ENCODE results near the gene ADGRA1.

Gene ADGRA1

DNA sequence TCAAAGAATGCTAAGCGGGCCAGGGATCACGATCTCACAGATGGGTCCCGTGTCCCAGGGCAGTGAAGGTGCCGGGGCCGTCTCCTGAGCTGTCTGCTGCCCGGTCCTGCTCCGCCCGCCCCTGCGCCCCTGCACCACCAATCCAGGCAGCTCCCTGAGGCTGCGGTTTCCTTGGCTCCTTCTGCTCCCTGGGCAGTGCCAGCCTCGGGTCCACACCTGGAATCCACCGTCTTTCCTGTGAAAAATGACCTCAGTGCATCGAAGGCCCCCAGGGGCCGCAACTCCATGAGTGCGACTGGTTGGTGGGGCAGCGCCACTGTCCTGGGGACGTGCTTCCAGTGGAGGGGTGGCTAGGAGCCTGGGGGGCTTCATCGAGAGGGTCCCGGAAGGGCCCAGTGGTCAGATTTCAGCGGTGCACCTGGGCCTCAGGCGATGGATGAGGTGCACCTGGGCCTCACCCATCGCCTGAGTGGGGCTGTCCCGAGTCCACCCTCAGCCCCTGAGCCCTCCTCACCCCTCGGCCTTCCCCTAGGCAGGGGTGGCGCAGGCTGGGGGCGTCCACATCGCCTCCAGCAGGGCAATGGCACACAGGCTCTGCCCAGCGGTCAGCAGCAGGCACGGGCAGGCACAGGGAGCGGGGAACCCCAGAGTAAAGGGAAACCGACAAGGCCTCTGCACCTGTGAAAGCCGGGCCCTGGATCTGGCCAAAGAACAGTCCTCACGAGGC is 27.2 kb downstream of the ADGRA1 start:
- DNase-seq = no peak

DNA sequence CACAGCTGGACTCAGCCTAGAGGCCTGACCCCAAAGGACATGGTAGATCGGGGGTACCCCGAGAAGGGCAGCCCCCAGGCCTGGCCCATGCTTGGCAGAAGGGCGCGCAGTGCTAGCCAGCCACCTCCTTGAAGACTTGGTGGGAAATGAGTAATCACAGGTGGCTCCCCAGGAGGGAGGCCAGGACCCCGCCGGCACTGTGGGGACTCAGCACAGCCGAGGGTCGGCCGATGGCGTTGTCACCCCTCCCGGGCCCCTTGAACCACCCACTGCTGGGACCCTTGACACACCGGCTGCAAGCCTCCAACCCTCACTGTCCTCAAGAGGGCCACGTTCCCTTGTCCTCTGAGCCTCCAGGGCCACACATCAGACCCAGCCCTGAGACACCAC is 27.7 kb downstream of the ADGRA1 start:
- DNase-seq = no peak

DNA sequence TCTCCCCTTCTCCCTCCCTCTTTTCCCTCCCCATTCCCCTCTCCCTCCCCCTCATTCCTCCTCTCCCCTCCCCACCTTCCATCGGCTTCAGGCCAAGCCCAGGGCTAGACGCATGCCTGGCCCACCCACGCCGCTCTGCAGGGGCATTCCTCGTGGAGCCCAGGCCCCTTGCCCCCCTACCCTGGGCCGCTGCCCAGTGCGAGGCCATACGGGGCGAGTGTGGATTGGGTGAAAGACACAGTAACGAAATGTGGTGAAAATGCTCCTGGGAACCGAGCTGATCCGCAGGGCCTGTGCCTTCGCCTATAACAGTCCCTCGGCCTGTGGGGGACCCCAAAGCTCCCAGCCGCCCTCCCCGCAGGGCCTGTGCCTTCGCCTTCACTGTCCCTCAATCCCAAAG is 28.3 kb downstream of the ADGRA1 start:
- no peak for DNase-seq

DNA sequence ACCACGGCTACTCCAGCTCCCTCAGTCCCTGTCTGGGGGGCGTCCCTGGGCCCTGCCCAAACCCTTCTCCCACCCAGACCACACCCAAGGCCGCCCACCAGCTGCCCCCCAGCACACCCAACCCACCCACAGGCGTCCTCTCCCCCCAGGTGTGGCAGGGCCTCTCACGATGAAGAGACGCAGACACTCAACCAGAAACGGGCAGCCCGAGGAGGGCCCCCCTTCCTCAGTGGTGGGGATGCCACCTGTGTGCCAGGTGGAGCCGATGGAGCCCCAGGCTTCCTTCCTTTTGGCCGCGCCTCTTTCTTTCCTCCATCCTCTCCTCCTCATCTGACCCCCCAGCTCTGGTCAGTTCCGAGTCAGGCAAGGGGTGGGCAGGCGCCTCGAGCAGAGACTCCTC is 28.7 kb downstream of the ADGRA1 start:
- no peak for DNase-seq

DNA sequence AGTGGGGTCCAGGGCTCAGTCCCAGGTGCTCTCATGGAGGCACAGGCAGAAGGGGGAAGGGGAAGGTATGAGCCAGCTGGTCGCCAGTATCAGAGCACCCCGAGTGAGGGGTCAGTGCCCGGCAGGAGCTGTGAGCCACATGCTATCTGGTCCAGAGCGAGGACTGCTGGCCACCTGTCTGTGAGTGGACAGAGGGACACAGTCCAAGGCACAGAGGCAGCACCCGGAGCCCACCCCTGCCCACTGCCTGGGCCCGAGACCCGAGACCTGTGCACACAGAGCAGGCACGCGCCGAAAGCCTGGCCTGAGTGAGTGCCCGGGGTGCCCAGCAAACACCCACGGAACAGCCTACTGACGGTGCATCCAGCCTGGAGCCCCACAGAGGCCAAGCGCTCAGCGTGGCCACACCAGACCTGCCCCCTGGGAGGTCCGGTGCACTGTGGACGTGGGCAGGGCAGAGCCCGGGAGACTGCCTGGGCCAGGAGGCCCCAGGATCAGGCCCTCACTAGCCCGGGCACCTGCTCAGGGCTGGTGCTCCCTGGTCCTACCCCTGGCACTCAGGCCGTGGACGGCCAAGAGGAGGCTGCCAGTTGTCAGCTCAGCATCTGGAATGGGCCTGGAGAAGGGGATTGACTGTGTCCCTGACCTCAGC is 29.4 kb downstream of the ADGRA1 start:
- DNase-seq = no peak

DNA sequence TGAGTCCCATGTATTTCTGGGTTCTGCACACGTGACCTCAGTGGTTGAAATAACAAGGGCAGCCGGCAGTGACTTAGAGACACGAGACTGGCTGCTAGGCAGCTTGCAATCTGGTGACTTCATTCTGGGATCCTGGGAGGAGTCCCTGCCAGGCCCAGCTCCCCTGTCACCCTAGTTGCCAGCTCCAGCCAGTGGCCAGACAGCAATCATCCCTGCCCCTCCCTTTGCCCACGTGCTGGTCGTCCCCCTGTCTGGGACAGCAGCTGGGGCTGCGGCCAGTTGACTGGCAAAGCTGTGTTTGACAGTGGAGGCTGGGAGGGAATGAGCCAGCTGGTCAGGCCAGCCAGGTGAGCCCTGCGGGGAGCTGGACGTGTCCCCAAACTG is 30.0 kb downstream of the ADGRA1 start:
- DNase-seq = no peak

DNA sequence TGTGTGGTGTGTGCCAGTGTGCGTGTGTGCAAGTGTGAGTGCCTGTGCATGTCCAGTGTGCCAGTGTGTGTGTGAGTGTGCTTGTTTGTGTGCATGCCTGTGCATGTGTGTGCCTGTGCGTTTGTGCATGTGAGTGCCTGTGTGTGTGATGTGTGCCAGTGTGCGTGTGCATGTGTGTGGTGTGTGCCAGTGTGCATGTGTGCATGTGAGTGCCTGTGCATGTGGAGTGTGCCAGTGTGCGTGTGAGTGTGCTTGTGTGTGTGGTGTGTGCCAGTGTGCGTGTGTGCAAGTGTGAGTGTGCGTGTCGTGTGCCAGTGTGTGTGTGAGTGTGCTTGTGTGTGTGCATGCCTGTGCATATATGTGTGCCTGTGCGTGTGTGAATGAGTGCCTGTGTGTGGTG is 33.8 kb downstream of the ADGRA1 start:
- no peak for DNase-seq

DNA sequence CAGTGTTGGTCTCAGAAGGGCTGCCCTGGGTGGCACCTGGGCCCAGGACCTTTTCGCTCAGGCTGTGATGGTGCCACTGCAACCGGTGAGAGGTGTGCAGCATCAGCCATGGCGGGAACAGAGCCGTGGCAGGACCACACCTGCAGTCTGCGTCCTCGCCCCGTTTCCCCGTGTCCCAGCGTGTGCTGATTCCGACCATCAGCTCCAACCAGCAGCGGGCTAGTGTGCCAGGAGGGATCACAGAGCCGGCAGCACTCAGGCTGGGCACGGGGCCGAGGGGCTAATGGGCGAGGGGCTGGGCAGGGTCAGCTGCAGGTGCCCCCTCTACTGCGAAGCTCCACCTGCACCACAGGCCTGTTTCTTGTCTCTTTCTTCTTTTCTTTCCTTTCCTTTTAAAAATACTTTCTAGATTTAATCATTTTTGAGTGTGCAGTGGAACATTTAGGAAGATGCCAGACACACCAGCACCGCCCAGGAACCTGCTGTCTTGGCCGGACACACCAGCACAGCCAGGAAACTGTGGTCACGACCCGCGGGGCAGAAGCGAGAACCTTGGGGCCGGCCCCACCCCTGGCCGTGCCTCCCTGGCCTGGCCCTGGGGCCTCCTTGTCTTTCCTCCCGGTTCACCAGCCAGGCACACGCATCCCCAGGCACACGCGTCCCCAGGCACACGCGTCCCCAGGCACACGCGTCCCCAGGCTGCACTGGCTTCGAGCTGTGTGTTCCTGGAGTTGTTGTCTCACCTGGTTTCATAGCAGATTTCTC is 34.6 kb downstream of the ADGRA1 start:
- DNase-seq = no peak

DNA sequence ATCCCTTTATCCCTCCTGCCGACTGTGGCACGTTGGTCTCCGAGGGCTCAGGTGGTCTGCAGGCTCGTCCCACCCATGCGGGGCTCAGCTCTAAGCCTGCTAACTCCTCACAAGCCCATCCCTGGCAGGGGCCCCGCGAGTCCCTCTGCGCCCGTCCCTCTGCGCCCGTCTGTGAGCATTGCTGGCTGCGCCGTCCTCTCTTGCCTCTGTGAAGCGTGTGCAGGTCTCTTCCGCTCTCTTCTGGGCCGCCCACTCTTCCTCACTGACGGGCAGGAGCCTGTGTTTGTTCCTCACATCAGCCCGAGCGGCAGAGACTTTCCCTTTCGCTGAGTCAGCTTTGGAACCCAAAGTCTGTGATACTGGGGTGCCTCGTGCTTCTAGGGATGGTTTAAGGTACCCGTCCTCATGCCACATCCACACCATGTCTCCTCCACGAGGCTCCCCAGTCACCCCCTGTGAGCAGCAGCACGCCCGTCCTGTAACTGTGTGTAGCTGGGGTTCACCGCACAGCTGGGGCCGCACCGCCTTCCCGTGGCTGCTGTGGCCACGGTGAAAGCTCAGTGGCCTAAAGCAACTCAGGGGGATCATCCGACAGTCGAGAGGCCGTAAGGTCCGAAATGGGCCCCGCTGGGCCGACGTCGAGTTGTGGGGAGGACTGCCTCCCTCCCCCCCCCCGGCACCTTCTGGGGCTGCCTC is 35.5 kb downstream of the ADGRA1 start:
- no peak for DNase-seq

DNA sequence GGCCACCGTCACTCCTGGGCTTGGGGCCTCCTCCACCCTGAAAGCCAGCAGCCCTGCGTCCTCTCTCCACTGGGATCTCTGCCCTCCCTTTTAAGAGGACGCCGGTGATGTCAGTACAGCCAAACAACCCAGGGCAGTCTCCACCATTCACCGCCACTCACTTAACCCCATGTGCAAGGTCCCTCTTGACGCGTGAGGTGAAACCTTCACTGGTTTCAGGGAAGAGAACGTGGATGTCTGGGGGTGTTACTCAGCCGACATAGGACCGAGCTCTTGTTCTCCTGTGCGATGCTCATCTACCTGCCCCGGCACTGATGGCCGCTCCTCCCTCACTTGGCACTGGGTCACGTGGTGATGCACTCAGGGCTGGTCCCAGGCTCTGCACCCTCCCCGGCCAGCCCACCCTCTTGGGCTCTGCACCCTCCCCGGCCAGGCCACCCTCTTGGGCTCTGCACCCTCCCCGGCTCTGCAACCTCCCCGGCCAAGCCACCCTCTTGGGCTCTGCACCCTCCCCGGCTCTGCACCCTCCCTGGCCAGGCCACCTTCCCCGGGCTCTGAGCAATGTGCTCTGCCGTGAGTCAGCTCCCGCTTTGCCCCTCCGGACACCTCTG is 36.1 kb downstream of the ADGRA1 start:
- no peak for DNase-seq

DNA sequence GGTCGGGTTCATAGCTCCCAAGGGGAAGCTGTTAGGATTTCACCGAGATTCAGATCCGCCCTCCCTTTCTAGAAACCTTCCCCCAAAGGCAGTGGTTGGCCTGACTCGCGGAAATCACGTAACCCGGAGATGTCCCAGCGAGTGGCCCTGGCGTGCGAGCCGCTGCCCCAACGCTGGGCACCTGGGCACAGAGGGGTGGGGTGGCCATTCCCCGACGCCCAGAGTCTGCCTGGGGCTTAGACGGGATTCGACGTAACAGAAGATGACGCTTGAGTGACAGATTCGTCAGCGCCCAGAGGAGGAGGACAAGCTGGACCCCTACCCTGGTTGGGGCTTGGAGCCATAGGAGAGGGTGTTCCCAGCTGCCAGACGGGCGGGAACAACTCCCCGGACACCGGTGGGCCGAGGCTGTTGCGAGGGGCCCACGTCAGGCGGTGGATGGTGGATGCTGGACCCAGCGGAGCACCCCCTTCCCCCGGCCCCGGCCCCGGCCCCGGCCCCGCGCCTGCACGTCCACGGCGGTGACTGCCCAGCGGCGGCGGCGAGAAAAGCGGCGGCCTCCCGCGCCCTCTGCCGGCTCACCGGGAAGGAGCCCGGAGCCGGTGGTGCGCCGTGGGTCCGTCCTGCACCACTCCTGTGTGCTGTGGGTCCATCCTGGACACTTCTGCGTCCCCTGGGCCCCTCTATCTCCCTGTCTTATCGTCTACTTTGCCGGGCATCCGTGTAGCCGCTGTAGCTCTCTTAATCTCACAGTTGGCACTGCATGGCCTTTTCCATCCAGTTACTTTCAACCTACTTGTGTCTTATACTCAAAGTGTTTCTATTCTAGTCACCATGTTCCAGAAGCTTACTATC is 36.9 kb downstream of the ADGRA1 start:
- no peak for DNase-seq

DNA sequence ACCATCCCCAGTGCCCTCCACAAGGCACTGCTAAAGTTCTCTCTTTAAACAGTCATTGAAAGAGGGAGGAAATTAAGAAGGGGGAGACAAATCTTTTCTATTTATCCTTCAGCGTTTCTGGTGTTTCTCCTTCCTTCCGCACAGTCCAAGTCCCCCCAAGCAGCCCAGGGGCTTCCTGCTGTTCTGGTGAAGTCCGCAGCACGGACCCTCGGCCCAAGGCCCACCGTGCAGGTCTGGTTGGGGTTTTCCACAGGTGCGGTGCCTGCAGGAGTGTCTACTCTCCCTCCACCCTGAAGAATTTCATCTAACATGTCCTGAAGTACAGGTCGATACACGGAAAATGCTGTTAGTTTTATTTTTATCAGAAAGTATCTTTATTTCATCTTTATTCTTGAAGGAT is 38.2 kb downstream of the ADGRA1 start:
- DNase-seq = no peak

DNA sequence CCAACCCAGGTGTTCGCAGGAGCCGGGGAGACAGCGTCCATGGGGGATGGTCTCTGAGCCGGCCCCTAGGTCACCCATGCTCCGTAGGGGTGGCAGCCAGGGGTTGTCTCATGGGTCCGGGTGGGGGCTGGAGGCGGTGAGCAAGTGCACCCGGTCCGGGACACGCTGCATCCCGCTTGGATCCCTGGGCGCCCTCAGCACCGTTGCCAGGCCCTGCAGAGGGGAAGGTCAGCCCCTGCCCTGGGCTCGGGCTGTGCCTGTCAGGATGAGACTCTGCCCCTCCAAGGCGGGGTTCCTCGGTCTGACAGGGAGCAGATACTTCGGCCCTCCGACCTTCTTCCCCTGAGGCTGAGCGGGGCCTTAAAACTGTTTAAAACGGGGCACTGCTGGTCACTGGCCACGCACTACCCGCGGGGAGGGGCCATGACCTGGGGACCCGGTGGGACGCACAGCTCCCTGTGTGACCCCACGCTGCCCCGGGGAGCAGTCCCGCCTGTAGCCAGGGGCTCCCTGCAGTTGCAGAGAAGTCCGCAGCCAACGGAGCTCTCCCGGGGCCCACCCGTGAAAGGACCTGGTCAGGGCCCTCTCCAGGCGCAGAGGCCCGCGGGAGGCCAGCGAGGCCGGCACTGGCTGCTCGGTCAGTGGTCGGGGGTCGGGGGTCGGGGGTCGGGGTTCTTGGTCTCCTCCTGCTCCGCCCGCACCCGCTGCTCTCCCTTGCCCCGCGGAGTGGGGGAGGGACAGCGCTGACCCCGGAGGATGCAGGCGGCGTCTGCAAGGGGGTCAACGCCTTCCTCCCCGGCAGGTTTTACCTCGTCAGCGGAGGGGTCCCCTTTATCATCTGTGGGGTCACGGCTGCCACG is 38.9 kb downstream of the ADGRA1 start:
- DNase-seq = no peak

DNA sequence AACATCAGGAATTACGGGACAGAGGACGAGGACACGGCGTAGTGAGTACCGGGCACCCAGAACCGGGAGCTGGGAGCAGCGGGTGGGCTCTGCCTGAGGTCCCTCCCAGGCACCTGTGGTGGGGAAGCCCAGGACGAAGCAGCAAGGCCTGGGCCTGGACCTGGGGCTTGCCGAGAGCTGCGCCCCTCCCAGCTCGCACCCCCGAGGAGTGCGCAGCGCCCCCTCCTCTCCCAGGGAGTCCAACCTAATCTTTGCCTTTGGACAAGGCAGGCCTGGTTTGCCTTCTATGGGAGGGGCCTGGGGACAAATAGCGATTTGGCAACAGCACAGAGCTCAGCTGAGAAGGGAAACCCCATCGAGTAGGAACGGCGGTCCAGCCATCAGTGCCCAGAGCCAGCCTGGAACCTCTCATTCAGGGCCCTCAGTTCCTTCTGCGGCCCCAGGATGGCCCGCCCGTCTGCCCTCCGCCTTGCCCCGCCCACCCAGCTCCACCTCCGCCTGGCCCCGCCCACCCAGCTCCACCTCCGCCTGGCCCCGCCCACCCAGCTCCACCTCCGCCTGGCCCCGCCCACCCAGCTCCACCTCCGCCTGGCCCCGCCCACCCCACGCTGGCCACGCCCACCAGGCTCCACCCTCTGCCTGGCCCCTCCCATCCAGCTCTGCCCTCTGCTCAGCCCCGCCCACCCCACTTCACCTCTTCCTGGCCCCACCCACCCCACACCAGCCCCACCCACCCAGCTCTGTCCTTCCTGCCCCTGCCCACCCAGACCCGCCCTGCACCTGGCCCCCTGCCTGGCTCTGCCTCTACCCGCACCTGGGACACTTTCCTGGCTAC is 39.8 kb downstream of the ADGRA1 start:
- no peak for DNase-seq

DNA sequence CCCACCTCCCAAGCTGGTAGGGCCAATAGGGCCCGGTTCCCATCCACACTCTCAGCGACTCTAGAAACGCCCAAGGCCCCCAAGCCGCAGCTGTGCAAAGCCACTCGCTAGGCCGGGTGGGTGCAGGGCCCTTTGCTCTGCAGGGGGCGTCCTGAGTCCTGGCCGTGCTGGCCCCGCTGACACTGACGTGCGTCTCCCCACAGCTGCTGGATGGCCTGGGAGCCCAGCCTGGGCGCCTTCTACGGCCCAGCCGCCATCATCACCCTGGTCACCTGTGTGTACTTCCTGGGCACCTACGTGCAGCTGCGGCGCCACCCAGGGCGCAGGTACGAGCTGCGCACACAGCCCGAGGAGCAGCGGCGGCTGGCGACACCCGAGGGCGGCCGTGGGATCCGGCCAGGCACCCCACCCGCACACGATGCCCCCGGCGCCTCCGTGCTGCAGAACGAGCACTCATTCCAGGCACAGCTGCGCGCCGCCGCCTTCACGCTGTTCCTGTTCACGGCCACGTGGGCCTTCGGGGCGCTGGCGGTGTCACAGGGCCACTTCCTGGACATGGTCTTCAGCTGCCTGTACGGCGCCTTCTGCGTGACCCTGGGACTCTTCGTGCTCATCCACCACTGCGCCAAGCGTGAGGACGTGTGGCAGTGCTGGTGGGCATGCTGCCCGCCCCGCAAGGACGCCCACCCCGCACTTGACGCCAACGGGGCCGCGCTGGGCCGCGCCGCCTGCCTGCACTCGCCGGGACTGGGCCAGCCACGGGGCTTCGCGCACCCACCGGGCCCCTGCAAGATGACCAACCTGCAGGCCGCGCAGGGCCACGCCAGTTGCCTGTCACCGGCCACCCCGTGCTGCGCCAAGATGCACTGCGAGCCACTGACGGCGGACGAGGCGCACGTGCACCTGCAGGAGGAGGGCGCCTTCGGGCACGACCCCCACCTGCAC is 40.7 kb downstream of the ADGRA1 start:
- no peak for DNase-seq

DNA sequence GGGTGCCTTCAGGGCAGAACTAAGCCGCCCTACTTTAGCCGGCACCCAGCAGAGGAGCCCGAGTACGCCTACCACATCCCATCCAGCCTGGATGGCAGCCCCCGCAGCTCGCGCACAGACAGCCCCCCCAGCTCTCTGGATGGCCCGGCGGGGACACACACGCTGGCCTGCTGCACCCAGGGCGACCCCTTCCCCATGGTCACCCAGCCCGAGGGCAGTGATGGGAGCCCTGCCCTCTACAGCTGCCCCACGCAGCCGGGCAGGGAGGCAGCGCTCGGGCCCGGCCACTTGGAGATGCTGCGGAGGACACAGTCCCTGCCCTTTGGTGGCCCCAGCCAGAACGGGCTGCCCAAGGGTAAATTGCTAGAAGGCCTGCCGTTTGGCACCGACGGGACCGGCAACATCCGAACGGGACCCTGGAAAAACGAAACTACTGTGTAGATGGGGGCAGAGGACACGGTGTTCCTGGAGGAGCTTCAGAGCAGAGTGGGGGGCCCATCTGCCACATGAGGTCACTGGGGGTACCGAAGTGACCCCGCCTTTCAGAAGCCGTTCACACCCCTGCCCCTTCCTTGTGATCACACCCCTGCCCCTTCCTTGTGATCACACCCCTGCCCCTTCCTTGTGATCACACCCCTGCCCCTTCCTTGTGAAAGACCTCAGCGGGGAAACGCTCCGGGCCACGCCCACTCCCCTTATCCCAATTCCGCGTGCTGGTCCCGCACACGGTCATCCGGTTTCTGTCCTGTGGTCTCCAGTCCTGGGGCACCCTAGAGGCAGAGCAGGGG is 41.5 kb downstream of the ADGRA1 start:
- no peak for DNase-seq

DNA sequence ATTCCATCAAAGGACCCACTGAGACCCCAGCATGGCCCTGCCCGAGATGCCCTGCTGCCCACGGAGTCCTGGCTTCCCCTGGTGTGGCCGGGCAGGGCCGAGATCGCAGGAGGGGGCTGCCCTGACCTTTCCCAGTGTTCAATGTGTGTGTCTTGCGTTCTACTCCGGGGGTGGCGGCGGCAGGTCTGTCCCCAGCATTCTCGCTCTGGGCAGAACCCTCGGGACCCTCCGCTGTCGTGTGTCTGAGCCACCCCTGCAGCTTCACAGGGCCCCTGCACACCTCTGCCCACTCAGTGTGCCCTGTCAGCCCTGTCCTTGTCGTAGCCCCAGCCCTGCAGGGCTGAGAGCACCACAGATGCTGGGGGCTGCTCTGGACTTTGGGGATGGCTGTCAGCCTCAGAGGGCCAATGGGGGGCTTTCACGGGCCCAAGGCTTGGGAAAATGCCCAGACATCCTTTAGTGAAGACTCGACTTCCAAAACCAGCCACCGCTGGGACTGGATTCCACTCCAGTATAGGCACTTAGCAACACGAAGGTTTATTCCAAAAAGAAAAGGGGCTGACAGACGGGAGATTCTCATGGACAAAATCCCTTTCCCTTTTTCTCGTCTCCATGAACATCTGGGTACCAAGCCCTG is 42.3 kb downstream of the ADGRA1 start:
- no peak for DNase-seq

DNA sequence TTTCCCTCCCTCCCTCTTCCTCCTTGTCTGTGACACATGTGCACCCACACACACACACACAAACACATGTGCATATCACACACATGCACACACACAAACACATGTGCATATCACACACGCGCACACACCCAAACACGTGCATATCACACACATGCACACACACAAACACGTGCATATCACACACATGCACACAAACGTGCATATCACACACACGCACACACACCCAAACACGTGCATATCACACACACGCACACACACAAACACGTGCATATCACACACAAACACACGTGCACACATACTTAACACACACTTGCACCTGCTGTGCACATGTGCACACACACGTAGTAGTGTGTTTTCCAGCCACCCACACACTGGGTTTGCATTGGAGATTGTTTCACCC is 42.9 kb downstream of the ADGRA1 start:
- DNase-seq = no peak

Measured in NCI-H1417 treated with DMSO at 0.1 percent for 48 hours (cell line).